Measurements from ENCODE around the gene TUFT1. TPM values are rescaled to one million over a fixed set of nuclear protein-coding genes. Genes with fewer than 3 reads are reported as not detected.
"Not testable (repeated sequence)": the region's sequence is repeated elsewhere in the genome, so short reads cannot be mapped to it uniquely, and the experiment has no call there.

TUFT1 gene
- total RNA-seq, 1 donor from 2014 or later = 17.3 TPM

DNA sequence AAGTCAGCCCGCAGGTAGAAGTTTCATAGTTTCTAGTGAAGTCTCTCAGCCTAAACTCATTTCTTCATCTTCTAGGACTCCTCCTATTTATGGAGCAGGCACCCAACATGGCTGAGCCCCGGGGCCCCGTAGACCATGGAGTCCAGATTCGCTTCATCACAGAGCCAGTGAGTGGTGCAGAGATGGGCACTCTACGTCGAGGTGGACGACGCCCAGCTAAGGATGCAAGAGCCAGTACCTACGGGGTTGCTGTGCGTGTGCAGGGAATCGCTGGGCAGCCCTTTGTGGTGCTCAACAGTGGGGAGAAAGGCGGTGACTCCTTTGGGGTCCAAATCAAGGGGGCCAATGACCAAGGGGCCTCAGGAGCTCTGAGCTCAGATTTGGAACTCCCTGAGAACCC, 21.7 kb upstream of the TUFT1 start:
- H3K27ac Mint-ChIP-seq = peak overlapping the region; percentile 56
- H3K4me3 Mint-ChIP-seq = no peak overlapping the region
- peaks cover 3% of the 10 kb centered on the region for H3K36me3 Mint-ChIP-seq
- TF ChIP-seq, protein P1, sequence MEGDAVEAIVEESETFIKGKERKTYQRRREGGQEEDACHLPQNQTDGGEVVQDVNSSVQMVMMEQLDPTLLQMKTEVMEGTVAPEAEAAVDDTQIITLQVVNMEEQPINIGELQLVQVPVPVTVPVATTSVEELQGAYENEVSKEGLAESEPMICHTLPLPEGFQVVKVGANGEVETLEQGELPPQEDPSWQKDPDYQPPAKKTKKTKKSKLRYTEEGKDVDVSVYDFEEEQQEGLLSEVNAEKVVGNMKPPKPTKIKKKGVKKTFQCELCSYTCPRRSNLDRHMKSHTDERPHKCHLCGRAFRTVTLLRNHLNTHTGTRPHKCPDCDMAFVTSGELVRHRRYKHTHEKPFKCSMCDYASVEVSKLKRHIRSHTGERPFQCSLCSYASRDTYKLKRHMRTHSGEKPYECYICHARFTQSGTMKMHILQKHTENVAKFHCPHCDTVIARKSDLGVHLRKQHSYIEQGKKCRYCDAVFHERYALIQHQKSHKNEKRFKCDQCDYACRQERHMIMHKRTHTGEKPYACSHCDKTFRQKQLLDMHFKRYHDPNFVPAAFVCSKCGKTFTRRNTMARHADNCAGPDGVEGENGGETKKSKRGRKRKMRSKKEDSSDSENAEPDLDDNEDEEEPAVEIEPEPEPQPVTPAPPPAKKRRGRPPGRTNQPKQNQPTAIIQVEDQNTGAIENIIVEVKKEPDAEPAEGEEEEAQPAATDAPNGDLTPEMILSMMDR (IDR thresholded peaks at IDR 0.05; ENCODE audit: unreplicated experiment) = no peak
- no peaks in the 10 kb centered on the region for H3K9me3 Mint-ChIP-seq
- DNase-seq (ENCODE audit: low spot score in 2 of 2, unreplicated experiment in 2 of 2) = no peak
- H3K27me3 Mint-ChIP-seq (ENCODE audit: low read depth) = peaks cover 3% of the 10 kb centered on the region
- H3K4me1 Mint-ChIP-seq = peaks cover 40% of the 10 kb centered on the region

GRCh38 chr1:151518936-151519335, 21.2 kb upstream of the TUFT1 start:
- no peaks in the 10 kb centered on the region for H3K27me3 Mint-ChIP-seq (ENCODE audit: low read depth)
- H3K9me3 Mint-ChIP-seq = no peaks in the 10 kb centered on the region
- TF ChIP-seq, protein P1 (IDR thresholded peaks at IDR 0.05; ENCODE audit: unreplicated experiment) = no peak
- peaks cover 35% of the 10 kb centered on the region for H3K4me1 Mint-ChIP-seq
- peaks cover 5% of the 10 kb centered on the region for H3K36me3 Mint-ChIP-seq
- H3K27ac Mint-ChIP-seq = peak overlapping the region; percentile 90
- no peak overlapping the region for H3K4me3 Mint-ChIP-seq
- no peak for DNase-seq (ENCODE audit: low spot score in 2 of 2, unreplicated experiment in 2 of 2)

GRCh38 chr1:151519667-151520066, 20.4 kb upstream of the TUFT1 start:
- H3K27me3 Mint-ChIP-seq (ENCODE audit: low read depth) = no peaks in the 10 kb centered on the region
- no peak overlapping the region for H3K4me3 Mint-ChIP-seq
- TF ChIP-seq, protein P1 (IDR thresholded peaks at IDR 0.05; ENCODE audit: unreplicated experiment) = no peak
- H3K36me3 Mint-ChIP-seq = peaks cover 10% of the 10 kb centered on the region
- DNase-seq (ENCODE audit: low spot score in 2 of 2, unreplicated experiment in 2 of 2) = no peak
- peaks cover 28% of the 10 kb centered on the region for H3K4me1 Mint-ChIP-seq
- no peaks in the 10 kb centered on the region for H3K9me3 Mint-ChIP-seq
- H3K27ac Mint-ChIP-seq = peak overlapping the region; percentile 90

GRCh38 chr1:151520359-151520758, 19.8 kb upstream of the TUFT1 start:
- H3K27ac Mint-ChIP-seq = peak overlapping the region; percentile 90
- no peak overlapping the region for H3K4me3 Mint-ChIP-seq
- H3K36me3 Mint-ChIP-seq = peaks cover 12% of the 10 kb centered on the region
- H3K9me3 Mint-ChIP-seq = no peaks in the 10 kb centered on the region
- no peak for DNase-seq (ENCODE audit: low spot score in 2 of 2, unreplicated experiment in 2 of 2)
- TF ChIP-seq, protein P1 (IDR thresholded peaks at IDR 0.05; ENCODE audit: unreplicated experiment) = no peak
- H3K4me1 Mint-ChIP-seq = peaks cover 26% of the 10 kb centered on the region
- H3K27me3 Mint-ChIP-seq (ENCODE audit: low read depth) = no peaks in the 10 kb centered on the region

- Mint-ChIP-seq H3K36me3 (peaks cover 19% of the 10 kb centered on the region), H3K4me1 (peaks cover 16% of the 10 kb centered on the region)
- not testable (repeated sequence) for H3K27me3 Mint-ChIP-seq (ENCODE audit: low read depth); H3K9me3 Mint-ChIP-seq; DNase-seq (ENCODE audit: low spot score in 2 of 2, unreplicated experiment in 2 of 2); H3K27ac Mint-ChIP-seq; H3K4me3 Mint-ChIP-seq
Observed at GRCh38 chr1:151522427-151522826, 17.7 kb upstream of the TUFT1 start.

DNA sequence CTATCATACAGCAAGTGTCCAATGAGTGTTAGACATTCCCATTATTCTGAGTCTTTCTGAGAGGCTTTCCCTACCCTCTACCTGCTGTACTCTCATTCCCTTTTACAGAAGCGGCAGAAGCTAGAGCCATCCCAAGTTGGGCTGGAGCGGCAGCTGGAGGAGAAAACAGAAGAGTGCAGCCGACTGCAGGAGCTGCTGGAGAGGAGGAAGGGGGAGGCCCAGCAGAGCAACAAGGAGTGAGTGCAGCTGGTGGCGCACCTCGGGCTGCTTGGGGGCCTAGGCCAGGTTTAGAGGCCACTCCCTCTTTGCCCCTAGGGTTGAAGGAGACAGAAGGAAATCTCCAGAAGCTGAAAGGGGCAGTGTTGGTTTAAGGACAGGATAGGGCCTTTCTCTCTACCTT, 16.8 kb upstream of the TUFT1 start:
- Mint-ChIP-seq H3K4me1 (peaks cover 16% of the 10 kb centered on the region), H3K4me3 (no peak overlapping the region), H3K9me3 (no peaks in the 10 kb centered on the region), H3K27ac (no peak overlapping the region), H3K27me3 (ENCODE audit: low read depth) (no peaks in the 10 kb centered on the region), H3K36me3 (peaks cover 19% of the 10 kb centered on the region)
- DNase-seq (ENCODE audit: low spot score in 2 of 2, unreplicated experiment in 2 of 2) = no peak
- TF ChIP-seq, protein P1 (IDR thresholded peaks at IDR 0.05; ENCODE audit: unreplicated experiment) = no peak
